ENCODE measurements around the gene ALDH16A1. TPM values are rescaled to one million over a fixed set of nuclear protein-coding genes. Genes with fewer than 3 reads are reported as not detected.

Gene ALDH16A1
- total and polyA plus RNA-seq, 2 of the 8 experiments (the other 6 are each of a cell fraction or from before 2014, with no cell fraction given), result 30.5 to 34.3 TPM

GRCh38 chr19:49407482-49408015 is 45.5 kb upstream of the ALDH16A1 start (continued):
- no peak for TF ChIP-seq NRF1 (IDR thresholded peaks at IDR 0.05; ENCODE audit: low read depth, low read length)
- no peak for TF ChIP-seq YY1 (IDR thresholded peaks at IDR 0.05; ENCODE audit: low read depth, low read length)

All from H1 (cell line).